Suppressor macrophage treated with lipopolysaccharide for 1 hour (primary cell): ENCODE results near the gene DLG2.

Source experiments
- DNase-seq, 3 donors: peaks; one replicate each; pipeline ENCODE4 v3.0.0-alpha.2; 2020 to 2022

DLG2 gene

DNA sequence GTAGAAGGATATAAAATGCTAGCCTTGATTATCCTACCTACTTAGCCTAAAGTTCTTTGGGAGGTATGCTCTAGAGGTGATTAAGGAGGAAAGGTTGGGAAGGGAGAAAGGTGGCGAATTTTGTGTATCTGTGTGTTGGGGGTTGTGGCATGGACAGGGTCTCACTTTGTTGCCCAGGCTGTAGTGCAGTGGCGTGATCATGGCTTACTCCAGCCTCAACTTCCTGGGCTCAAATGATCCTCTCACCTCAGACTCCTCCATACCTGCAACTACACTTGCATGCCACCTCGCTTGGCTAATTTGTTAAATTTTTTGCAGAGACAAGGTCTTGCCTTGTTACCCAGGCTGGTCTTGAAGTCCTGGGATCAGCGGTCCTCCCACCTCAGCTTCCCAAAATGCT, 1094.8 kb downstream of the DLG2 start:
- DNase-seq = no peak

DNA sequence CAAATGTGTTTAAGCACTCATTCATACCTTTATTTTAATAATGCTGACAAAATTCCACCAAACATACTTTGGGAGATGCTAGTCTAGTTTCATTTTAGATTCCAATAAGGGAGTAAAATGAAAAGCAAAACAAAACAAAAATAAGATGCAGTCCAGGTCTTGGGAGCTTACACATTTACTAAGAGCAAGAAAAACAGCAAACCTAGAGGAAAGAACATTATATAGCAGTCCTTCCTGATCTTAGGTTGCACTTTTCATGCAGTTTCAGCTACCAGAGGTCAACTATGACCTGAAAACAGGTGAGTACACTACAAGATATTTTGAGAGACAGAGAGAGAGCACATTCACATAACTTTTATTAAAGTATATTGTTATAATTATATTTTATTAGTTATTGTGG, 1100.9 kb downstream of the DLG2 start:
- no peak for DNase-seq

DNA sequence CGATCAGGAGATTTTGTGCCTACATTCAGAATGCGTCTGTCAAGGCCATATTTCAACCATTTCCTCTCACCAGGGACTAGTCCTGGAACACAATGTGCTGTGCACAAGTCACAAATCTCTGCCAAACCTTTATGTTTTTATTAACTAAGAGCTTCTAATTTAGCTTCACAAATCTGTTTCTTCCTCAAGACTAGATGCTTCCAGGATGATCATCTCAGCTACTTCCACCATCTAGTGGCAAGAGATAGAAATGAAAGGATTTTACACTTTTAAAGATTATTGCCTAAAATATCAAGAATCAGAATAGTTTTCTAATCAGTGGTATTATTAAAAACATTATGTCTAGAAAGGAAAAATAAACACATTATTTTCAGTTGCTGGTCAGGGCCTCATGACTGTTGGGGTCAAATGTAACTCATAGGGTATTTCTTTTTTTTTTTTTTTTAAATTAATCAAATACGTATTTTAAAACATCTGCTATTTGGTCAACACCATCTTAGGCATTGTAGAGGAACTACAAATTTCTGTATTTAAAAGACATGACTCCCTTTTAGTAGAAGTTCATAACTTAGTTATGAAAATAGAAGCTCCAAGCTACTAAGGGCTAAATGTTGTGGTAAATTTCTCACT, 1102.6 kb downstream of the DLG2 start:
- DNase-seq = no peak

DNA sequence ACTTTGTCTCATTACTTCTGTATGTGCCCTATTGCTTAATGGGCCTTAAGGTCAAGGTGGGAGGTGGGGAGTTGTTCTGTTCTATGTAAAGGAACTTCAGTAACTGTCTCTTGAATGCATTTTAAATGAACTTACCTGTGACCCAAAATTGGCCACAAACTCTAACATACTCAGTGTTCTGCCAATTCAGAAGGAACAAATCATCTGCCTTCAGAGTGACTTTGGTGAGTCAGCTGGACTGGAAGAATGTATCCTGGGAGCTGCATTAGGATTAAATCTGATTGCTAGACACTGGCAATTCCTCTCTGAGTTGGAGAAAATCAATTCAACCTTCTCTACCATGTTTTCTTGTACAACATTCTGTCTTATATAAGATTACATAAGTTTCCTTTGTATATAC, 1104.8 kb downstream of the DLG2 start:
- no peak for DNase-seq

DNA sequence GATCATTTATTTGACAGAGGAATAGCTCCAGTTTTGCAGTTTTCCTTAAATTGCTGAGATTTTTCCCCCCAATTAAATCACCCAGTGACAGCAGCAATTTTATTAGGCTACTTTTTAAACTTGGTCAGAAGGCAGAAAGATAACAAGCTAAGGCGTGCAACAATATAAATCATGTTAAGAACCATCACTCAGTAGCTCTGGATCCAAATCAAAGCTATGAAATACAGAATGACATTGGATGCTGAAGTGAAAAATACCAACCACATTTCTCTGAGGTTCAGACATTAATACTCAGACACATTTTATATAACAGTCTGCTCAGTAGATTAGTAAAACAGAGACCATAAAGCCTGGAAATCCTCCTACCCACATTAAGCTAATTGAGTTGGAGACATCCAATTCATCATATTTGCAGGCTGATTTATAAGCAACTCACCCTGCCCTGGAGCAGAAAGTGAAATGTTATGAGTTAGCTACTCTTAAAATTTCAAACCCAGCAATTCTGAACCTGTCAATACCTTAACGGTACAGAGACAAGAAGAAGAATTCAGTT, 1108.4 kb downstream of the DLG2 start:
- DNase-seq = no peak

DNA sequence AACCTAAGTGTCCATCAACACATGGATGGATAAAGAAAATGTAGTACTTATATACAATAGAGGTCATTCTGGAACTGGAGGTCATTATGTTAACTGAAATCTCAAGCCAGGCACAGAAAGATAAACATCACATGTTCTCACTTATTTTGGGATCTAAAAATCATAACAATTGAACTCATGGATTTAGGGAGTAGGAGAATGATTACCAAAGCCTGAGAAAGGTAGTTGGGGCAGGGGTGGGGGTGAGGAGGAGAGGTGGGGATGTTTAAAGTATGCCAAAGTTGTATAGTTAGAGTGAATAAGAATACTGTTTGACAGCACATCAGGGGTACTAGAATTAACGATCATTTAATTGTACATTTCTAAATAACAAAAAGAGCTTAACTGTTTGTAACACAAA, 1112.7 kb downstream of the DLG2 start:
- no peak for DNase-seq

DNA sequence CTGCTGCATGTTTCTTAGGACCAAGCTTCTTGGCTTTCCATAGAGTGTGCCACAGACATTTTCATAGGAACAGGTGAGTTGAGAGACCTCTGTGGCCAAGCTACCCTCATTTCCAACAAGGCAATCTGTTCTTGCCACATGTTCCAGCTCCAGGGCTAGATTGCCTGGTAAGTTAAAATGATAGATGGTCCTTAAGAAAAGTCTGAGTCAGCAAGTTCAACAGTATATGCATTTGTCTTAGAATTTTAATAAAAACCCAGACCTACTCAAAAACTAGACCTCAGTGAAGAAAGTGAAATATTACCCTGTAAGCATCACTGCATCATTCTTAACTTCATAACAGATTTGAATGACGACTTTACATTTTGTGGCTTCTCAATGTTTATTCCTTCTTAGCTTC, 1123.6 kb downstream of the DLG2 start:
- DNase-seq = no peak

DNA sequence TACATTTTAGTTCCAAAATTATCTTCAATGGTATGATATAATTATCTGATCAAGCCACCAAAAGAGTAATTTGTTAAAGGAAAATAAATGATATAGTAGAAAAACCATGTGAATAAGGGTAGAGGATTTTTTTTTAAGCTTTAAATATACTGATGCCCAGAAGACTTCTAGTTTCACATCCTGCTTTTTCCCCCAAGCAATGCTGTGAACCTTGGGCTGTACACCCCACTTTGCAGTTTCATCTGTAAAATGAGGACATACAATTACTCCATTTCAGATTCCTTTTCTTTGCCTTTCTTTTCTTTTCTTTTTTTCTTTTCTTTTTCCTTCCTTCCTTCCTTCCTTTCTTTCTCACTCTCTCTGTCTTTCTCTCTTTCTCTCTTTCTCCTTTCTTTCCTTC, 1125.4 kb downstream of the DLG2 start:
- DNase-seq = no peak

DNA sequence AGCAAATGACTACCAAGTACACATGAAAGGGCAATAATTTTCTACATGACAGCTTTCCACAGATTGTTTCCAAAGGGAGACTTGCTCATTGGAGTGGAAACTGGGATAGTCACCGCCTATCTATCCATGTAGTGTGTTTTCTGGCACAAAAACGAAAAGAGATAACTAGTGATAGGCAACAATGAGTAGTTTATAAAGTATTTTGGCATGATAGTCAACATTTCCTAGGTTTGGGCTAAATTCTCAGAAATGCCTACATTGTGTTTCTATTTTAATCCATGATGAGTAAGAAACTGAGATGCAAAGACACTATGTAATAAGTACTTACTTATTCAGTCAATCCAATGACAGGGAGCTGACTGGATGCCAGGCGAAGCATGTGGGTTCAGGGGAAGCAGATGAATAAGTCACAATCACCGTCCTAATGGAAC, 1129.1 kb downstream of the DLG2 start:
- peak in 1 of 3 donors; percentile 16 for DNase-seq

DNA sequence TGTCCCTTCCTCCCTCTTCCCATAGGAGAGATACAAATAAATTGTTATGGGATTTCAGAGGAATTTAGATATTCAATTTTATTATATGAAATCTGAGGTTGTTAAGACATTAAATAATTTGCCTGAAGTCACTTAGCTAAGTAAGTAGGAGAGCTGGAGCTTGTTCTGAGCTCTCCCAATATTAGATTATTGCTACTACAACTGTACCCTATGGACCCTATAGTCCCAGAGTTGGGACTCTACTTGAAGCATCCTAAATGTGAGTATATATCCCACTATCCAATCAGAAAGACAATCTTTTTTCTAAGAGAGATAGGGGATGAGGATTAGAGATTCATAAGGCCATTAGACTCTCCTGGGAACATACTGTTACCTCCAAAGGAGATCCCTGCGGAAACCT, 1130.0 kb downstream of the DLG2 start:
- DNase-seq = no peak

DNA sequence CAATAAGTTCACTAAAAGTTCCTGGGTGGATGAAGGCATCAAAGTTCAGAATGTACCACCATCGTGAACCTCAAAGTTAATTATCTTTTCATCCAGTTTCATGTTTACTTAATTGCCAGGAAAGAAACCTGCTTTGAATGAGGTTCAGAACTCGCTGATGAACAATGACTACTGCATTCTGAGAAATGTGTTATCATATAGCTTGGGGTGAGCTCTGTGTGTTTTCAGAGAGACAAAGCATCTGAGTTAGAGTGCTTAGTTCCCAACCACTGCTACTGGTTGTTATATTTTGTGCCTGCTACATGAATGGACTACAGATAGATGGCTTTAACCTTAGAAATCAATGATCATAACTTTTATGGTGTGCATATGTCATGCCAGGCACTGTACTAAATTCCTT, 1131.0 kb downstream of the DLG2 start:
- DNase-seq = peak in 1 of 3 donors; percentile 15

DNA sequence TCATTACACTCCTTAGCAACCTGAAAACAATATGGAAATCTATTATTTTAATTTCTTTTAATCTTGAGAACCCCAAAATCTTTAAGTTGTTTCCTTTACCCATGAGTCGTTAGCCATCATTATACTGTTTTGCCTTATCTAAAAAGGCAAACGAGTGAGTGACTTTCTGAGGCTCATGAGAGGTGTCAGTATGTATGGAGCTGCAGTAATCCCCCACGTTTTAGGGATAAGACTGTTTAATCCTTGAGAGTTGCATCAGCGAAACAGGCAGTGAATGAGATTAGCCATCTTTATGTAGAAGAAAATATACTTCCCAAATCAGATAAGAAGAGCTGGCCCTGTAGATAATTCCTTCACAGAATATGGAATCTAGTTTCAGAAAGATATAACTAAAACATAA, 1147.0 kb downstream of the DLG2 start:
- no peak for DNase-seq

DNA sequence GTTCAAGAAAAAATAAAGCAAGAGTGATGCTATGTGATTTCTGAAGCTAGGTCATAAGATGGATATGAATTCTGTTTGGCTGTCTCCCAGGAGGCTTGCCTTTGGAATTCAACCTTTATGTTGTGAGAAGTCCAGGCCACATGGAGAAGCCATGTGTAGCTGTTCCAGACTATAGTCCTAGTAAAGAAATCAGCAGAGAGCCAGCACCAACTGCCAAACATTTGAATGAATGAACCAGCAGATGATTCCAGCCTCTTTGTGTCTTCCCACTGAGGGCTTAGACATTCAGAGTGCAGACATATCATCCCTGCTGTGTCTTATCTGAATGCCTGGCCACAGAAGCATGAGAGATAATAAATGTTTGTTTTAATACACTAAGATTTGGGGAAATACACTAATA, 1150.6 kb downstream of the DLG2 start:
- DNase-seq = no peak

DNA sequence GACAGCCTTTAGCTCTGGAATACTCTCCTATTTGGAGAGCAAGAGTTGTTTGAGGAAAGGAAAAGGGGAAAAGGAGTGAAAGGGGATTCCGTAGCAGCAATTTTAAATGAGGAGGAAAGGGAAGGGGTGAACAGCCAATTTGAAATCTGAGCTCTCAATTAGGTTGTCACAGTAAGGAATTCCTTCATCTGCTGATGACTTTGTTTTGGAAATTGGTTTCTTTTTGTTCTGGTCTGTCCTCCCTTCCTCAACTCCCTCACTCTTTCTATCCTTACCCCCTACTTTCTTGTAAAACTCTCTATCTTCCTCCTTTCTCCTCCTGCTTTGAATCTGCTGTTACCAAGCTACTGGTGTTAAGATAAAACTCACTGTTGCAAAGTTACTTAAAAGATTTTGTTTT, 1155.6 kb downstream of the DLG2 start:
- no peak for DNase-seq

DNA sequence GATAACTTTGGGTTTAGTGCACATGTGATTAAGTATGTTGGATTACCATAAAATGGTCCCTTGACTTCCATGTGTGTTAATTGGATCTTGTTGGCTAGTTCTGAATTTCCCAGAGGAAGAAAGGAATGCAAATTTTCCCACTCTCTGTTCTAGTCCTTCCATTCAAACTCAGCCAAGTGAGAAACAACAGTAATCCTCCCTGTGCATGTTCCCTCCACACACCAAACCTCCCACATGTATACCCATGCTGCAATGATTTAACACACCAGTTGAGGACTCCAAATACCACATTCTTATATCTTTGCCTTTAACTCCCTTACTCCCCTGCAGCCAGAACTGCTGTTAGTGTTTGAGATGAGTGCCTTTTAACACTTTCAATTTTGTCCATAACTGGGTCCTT, 1158.9 kb downstream of the DLG2 start:
- DNase-seq = peak in 1 of 3 donors; percentile 11

DNA sequence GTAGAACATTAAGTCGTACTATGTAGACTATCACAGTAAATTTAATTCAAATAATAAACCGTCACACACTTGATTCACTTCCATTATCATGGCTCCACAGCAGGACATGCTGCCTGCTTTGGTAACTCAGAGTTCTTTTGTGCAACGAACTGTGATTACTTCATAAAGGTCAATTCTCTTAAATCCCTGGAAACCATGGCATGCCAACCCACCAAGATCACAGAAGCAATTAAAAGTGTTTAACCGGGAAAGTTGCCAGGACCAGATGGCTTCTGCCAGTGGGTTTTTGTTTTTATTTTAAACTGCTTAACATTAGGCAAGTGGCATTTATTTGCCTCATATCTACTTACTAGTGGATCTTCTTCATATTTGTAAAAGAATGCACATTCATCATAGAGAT, 1162.1 kb downstream of the DLG2 start:
- no peak for DNase-seq

DNA sequence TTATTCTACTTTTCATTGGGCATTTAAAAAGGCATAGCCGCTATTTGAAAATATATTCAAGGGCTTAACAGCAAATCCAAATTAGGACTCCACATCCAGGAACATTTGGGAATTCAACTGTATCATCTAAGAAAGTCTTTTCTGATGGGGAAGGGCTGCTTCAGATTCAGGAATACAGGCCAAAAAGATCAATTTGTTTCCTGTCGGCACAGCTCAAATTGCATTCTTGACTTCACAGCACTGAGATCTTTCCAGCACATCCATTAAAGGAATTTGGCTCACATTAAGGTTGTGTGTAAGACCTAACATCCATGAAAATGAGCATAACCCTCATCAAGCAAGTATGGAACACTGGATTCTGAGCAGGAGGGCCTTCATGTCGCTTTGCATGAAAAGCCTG, 1171.5 kb downstream of the DLG2 start:
- no peak for DNase-seq

DNA sequence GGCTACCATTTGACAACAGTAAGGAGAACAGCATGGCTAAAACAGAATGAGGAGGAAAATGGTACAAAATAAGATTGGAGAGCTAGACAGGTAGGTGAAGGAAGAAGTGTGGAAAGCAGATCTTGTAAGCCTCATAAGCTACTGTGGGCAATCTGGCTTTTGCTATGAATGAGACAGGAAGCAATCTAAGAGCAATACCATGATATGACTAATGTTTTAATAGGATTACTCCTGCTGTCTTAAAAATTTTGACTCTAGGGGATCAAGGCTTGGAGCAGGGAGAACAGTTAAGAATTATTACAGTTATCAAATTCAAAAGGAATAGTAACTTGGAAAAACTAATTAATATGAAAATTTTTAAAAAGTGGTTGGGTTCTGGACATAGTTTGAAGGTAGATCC, 1174.9 kb downstream of the DLG2 start:
- no peak for DNase-seq

DNA sequence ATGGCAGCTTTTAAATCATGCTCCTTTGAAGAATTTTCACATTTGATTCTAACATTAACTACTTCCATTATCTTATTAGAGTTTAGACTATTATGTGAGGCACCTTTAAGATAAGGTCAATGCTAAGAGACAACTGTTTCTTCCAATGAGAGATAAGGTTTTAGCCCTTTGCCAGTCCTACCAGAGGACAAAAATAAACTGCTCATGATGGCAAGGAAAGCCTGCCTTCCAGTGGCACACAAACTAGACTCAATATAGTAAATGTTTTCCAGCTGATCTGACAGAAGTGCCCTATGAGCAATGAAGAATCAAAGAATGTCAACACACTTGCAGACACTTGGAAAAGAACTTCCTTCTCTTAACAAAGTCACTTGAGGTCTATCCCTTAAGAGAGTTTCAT, 1188.6 kb downstream of the DLG2 start:
- no peak for DNase-seq

DNA sequence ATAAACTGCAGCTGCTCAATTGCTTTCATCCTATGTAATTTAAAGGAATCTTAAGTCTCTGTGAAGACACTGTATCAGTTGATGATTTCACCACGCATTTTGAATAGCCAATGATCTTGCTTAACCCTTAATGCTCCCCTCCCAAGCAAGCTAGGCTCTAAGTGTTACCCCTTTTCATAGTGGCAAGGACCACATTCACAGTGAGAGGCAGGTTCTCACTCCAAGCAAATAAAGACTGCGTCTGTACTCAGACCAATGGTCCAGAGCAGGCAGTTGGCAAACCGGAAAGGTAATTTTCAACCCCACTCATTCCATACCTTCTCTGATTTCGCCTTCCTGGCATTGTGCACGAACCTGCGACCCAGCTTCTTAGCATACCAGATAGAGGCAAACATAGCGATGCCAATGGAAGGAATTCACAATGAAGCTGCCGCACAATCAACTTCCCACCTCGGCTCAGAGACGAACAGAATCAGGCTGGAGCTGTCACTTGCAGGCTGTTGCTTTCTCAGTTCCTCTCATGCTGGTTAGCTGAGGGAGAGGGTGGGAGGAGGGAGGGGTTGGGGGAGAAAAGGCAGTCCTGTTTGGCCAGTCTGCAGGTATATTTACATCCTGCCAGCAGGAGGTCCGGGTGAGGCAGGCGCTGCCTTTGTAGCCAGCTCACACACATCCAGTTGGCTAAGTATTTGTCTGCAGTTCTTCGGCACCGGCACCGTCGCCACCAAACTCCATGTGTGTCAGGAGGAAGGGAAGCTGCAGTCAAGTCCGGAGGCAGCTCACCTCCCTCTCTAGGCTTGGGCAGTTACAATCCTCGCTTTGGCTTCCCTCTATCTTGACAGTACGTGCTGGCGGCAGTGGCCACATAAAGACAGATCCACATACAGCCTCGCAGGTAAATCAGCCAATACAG, 1189.8 kb downstream of the DLG2 start:
- DNase-seq = no peak

DNA sequence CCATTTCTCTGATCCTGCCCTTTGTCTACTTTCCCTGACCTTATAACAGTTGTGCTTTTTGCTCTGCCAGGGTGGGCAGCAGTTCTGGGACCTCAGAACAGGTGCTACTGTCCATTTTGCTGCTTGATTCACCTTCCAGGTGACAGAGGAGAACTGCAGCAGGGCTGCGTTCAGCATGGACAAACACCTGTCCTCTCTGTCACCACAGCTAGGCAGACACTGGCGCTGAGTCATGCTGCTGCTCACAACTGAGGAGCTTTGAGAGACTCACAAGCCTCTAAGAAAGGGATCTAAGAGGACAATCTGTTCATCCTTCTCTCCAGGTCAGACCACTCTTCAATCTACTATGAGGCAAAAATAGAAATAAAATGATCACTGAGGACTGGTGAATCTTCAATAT, 1196.5 kb downstream of the DLG2 start:
- DNase-seq = no peak

DNA sequence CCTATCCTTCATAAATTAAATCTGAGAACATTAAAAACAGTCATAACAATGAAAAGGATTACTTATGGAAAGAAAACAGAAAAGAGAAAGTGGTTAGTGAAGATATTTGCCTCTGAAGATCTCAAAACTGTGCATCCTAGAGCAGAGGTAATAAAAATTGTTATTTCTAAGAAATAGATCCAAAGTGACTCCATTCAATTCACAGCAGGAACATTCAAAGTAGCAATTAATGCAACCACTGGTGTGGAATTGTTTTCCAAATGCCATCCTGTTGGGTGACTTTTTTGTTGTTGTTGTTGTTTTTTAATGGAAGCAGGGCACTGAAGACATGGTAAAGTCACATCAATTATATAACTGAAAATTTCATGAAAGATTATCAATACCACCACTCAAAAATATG, 1201.5 kb downstream of the DLG2 start:
- no peak for DNase-seq

DNA sequence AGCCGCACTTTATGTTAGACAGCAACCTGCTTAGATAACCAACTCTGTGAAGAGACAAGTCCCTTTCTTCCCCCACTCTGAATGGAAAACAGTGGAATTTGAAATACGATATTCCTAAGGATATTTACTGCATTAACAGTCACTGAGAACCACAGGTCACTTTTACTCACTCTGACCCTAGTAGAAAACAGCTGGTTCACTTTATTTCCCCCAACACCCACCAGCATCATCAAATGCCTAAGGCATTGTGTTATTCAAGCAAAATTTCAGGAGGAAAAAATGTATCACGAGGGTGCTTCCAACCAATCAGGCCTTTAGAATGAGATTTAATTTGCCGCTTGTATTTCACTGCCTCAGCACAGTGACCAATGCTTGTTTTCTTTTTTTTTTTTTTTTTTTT, 1206.9 kb downstream of the DLG2 start:
- DNase-seq = no peak

DNA sequence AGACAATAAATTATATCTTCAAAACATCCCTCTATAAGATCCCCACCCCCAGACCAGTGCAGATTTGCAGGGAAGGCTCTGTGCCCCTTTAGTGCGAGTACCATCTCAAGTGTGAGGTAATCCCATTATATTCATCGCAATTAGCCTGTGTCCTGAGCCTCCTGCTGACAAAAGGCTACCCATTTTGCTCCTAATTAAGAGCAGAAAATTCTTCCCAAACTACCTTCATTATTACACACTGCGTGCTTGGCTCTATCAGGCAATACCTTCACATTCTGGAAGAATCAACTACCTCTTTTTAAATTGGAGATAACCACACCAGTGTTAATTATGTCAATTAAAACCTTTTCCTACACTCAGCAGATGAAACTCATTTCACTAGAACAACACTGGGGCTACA, 1207.5 kb downstream of the DLG2 start:
- DNase-seq = no peak
